Urinary bladder (tissue), 4 donors: Measurements from ENCODE around the gene FBF1. TPM values are rescaled to one million over a fixed set of nuclear protein-coding genes. Genes with fewer than 3 reads are reported as not detected.

Source experiments
- DNase-seq: peaks from one replicate; pipeline ENCODE4 v3.0.0-alpha.2; 2015; ENCODE audit errors: extremely low spot score
- H3K27ac ChIP-seq: one replicate; pipeline ENCODE4 v1.5.1; 2013; ENCODE audit warnings: low read depth, mild to moderate bottlenecking, moderate library complexity
- H3K36me3 ChIP-seq: one replicate; pipeline ENCODE4 v1.6.1; 2013; ENCODE audit warnings: mild to moderate bottlenecking, moderate library complexity; ENCODE audit not compliant: insufficient read depth
- H3K4me1 ChIP-seq: one replicate; pipeline ENCODE4 v1.6.1; 2013; ENCODE audit warnings: mild to moderate bottlenecking, moderate library complexity; ENCODE audit not compliant: insufficient read depth
- H3K4me3 ChIP-seq: one replicate; pipeline ENCODE4 v1.5.1; 2013; ENCODE audit warnings: low read depth, low read length
- WGBS: extraction: QIAGEN DNeasy Blood & Tissue Kit; methylation state at CpG from one replicate; pipeline ENCODE4 v1.1.7; 2013; 5-methylcytosine and 5-hydroxymethylcytosine counted together
- polyA plus RNA-seq: library from polyadenylated mRNA; stranded (reverse); fragments of 200-250 nt; gene quantifications from one replicate; pipeline ENCODE4 v1.2.3, GENCODE V29; 2013
- total RNA-seq: library from RNA; depleted of rRNA; stranded (reverse); fragments of >200 nt; gene quantifications from one replicate; pipeline ENCODE4 v1.2.3, GENCODE V29; 2014
- donor health status: healthy with polysubstance abuse.
- donor health status: healthy.

FBF1 gene
- total and polyA plus RNA-seq, 2 donors: 7.9 to 10.7 TPM

DNA sequence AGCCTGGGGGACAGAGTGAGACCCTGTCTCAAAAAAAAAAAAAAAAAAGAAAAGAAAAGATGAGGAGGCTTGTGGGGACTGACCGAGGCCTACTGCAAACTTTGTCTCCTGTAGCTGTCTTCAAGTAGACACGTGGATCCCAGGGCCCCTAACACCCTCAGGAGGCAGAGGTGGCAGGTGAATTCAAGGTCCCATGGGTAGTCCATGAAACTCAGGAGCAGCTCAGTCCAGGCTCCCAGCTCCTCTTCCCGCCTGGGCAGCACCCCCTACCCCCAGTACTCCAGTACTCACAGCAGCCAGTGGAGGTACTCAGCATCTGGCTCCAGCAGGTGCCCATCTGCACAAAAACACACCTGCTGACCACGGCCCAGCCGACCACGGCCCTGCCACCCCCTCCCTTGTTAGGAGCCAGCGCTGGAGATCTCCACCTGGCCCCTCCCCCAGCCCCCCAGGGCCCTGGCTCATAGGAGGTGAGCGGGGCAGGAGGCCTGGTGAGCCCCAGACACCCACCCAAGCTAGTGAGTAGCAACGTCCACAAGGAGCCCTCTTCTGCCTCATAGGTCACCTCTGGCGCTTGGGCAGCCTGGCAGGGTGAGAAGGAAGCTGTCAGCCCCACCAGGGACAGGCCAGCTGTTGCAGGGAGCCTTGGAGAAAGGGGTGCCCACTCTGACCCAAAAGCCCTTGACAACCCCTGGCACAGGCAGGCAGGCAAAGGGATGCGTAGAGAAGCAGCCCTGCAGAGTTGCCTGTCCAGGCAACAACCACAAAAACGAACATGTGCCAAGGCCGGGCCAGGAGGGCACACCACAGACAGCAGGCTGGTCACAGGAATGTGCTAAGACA is 39.9 kb downstream of the FBF1 start:
- no peak overlapping the region for H3K27ac ChIP-seq
- H3K4me3 ChIP-seq: no peak overlapping the region
- no peaks in the 10 kb centered on the region for H3K4me1 ChIP-seq
- H3K36me3 ChIP-seq: no peaks in the 10 kb centered on the region
- no peak for DNase-seq
- WGBS: 90% methylated on average over 13 of the region's 13 CpGs

DNA sequence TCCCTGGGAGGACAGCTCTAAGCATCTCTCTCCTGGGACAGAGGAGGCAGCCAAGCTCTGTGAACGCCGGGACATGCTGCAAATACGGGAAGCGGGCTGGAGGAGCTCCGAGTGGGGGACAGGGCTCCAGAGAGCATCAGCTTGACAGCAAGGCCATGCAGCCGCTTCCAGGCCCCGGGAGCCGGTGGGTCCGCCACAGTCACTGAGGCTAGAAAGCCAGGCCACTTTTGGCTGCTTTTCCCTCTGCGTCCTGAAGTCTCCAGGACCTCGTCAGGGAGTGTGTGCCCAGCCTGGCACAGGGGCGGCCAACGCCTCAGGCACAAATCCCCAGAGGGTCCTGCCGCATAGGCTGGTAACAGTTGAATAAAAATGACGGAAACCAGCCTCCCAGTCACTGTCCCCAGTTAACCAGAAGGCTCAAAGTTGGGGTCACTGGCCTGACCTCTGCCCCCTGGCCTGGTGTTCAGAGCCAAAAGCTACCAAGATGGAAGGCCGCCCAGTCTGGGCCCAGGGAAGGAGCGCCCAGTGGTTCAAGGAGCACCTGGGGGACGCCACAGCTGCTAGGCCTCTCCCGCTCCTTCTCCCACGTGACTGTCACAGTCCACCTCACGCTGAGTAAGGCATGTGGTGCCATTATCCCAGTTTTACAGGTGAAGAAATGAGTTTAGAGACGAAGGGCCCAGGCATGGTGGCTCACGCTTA is 40.9 kb downstream of the FBF1 start:
- no peak for DNase-seq
- Histone ChIP-seq H3K4me3 (no peak overlapping the region), H3K4me1 (no peaks in the 10 kb centered on the region), H3K27ac (no peak overlapping the region), H3K36me3 (no peaks in the 10 kb centered on the region)
- 88% methylated on average over 23 of the region's 23 CpGs for WGBS

DNA sequence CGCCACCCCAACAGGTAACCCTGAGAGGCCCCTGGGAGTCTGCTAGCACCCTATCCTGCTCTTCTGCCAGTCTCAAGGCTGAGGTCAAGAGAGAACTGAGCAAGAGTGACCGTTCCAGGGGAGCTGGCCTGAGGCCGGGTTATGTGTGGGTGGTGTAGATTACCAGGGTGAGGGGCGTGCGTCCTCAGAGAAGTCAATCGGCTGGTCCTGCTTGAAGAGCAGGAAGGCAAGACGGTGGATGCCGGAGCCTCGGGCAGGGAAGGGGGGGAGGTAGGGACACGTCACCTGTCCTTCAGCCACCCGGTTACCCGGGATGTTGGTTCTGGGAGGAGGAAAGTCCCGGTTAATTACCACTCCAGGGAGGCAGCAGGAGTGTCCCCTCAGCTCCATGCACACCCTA is 41.5 kb downstream of the FBF1 start:
- no peaks in the 10 kb centered on the region for H3K36me3 ChIP-seq
- H3K4me3 ChIP-seq: no peak overlapping the region
- H3K27ac ChIP-seq: no peak overlapping the region
- H3K4me1 ChIP-seq: no peaks in the 10 kb centered on the region
- WGBS: 90% methylated on average over 13 of the region's 13 CpGs
- no peak for DNase-seq

DNA sequence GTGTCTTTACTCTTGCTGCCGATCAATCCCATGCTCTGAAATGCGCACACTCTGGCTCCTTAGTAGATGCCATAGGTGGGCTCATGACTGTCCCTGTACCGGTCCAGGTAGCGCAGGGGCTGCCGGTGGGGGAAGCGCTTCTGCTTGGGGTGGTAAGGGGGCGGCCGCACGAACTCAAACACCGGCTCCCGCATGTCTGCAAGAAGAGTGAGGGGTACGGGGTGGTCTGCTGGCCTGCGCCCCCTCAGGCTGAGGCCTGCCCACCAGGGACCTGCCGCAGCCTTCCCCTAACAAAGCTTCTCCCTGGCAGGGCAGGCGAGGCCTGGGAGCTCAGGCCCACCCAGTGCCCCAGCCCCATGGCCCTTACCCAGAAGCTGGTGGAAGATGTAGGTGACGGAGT is 42.1 kb downstream of the FBF1 start:
- H3K27ac ChIP-seq: no peak overlapping the region
- H3K4me3 ChIP-seq: no peak overlapping the region
- H3K4me1 ChIP-seq: no peaks in the 10 kb centered on the region
- DNase-seq: no peak
- WGBS: 94% methylated on average over 16 of the region's 16 CpGs
- H3K36me3 ChIP-seq: no peaks in the 10 kb centered on the region

DNA sequence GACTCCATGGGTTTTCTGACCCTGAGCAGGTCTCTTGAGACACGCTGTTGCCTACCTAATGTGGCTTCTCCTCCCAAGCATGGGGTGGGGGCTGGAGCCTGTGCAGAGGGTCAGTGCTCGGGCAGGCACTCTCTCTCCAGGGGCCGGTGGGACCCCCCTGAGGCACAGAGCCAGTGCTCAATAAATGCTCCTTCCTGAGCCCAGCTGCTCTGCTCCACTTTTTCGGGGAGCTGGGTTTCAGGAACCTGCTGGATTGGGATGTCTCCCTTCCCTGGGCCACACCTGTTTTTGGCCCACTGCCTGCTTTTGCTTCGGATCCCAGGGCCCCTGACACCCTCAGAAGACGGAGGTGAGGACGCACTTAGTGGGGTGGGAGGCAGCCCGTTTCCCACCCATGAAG is 42.8 kb downstream of the FBF1 start:
- Histone ChIP-seq H3K4me1 (no peaks in the 10 kb centered on the region), H3K36me3 (no peaks in the 10 kb centered on the region), H3K4me3 (no peak overlapping the region), H3K27ac (no peak overlapping the region)
- no peak for DNase-seq
- WGBS: 82% methylated on average over 8 of the region's 8 CpGs

DNA sequence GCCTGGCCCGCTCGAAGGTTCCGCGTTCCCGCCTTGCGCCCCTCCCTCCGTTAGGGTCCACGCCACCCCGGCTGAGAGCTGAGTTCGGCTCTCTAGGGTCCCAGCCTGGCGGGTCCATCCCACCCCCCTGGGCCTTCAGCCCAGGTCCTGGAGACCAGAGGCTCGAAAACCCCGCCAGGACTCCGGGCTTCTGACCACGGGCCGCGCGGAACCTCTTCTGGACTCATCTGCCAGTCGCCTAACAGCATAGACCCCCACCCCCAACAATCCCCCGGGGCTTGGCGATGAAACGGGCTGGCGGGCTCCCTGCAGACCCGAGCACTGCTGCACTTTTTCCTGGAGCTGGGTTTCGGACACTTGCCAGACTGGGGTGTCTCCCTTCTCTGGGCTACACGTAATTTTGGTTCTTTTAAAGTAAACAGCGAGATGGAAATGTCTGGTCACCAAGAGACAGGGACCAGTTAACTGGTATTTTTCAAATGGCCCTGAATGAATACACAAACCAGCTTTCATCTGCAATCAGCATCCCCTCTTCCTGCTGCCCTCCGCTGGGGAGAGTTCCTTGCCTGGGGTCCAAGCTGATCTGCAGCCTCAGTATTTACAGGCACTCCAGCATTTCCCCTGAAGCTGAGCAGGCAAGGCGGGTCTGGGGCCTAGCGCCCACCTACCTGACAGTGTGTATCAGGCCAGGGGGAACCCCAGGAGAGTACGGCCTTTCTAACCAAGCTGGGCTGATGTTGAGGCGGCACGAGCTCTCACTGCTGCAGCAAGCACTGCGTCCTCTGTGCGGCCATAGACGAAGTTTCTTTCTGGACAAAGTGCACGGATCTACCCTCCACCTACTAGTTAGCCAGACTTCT is 43.5 kb downstream of the FBF1 start:
- Histone ChIP-seq H3K27ac (peak overlapping the region; percentile 92), H3K36me3 (no peaks in the 10 kb centered on the region), H3K4me3 (peak overlapping the region; percentile 80), H3K4me1 (no peaks in the 10 kb centered on the region)
- no peak for DNase-seq
- 35% methylated on average over 37 of the region's 37 CpGs for WGBS

DNA sequence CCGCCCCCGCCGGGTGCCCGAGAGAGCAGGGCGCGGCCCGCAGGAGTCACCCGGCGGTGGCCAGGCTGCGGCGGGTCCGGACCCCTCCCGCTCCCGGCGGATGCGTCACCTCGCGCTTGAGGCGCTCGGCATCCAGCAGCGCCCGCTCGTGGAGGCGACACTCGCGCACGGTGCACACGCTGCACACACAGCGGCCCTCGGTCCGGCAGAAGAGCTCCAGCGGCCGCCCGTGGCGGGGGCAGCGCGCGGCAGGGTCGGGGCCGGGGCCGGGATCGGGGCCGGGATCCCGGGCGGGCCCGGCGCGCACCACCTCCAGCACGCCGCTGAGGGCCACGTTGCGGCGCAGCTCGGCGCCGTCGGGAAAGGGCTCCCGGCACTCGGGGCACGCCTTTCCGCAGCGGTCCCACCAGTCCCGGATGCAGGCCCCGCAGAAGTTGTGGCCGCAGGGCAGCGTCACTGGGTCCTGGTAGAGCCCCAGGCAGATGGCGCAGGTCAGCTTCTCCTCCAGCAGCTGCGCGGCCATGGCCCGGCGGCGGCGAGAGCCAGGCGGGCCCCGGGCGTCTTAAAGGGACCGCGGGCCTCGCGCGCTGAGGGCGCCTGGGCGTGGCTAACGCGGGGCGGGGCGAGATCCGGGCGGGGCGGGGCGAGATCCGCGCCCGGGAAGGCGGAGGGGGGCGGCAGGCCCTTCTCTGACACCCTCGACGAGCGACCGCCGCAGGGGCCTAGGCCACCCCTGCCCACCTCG is 44.3 kb downstream of the FBF1 start, which contains the start of gene TRIM65:
TSS of gene TRIM65 (minus strand) at position 537 of the 745 bp plus-strand sequence. CDS start at position 523, 14 bp downstream.
- Histone ChIP-seq H3K36me3 (no peaks in the 10 kb centered on the region), H3K4me1 (no peaks in the 10 kb centered on the region), H3K27ac (peak within 1 kb of the TSS; percentile 92), H3K4me3 (peak within 1 kb of the TSS; percentile 80)
- WGBS: under 1% methylated on average over 102 of the region's 102 CpGs
- no peak for DNase-seq

DNA sequence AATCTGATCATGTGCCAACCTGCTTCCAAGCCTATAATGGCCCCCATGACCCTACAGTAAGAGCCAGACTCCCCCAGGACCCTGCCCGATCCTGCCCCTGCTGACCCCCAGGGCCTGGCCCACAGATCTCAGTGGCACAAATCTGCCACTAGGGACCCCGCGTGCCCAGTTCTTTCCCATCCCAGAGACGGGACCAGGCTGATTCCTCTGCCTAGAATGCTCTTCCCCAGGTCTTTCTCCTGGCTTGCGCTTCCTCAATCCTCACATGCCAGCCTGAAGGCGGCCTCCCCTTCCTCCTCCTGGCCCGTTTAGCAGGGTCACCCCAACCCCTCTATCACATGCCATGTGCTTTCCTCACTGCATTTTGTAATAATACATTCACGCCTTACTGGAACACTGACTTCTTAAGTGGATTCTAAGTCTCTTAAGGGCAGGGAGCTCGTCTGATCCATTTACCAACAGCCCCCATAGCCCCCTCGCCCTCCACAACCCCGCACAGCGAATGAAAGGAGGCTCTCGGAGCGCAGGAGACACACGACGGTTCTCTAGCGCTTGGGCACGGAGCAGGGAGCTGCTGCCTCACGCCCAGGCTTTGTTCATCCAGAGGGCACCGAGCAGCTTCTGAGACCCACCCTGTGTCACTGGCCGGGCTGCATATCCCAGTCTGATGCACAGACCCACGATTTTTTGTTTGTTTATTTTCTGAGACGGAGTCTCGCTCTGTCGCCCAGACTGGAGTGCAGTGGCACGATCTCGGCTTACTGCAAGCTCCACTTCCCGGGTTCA is 45.3 kb downstream of the FBF1 start:
- Histone ChIP-seq H3K36me3 (peaks cover 3% of the 10 kb centered on the region), H3K27ac (peak overlapping the region; percentile 55), H3K4me1 (no peaks in the 10 kb centered on the region), H3K4me3 (peak overlapping the region; percentile 19)
- DNase-seq: no peak
- 23% methylated on average over 28 of the region's 28 CpGs for WGBS

DNA sequence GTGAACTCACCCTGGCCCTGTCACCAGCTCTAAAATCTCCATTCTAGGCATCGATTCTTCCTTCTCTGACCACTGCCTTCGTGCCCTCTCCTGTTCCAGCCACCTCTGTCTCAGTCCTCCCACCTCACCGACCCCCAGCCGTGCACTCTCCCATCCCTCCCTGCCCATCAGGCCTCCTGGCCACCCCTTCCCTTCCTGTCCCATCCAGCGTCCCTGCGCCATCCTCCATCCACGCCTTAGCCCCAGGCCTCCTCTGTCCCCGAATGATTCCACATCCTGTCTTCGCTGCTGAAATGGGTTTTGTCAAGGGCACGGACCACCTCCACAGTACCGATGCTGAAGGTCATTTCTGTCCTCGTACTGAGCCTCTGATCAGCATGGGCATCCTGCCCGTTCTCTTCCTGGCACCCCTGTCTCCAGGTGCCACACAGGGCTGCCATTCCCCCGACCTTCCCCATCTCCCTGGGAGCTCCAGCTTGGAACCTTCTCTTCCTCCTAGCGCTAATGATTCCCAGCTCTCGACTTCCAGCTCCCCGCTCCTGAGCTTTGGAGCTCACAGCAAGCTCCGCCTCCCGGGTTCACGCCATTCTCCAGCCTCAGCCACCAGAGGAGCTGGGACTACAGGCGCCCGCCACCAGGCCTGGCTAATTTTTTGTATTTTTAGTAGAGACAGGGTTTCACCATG is 46.7 kb downstream of the FBF1 start:
- no peak for DNase-seq
- Histone ChIP-seq H3K27ac (no peak overlapping the region), H3K4me1 (no peaks in the 10 kb centered on the region), H3K4me3 (no peak overlapping the region), H3K36me3 (peaks cover 3% of the 10 kb centered on the region)
- WGBS: 71% methylated on average over 22 of the region's 22 CpGs

DNA sequence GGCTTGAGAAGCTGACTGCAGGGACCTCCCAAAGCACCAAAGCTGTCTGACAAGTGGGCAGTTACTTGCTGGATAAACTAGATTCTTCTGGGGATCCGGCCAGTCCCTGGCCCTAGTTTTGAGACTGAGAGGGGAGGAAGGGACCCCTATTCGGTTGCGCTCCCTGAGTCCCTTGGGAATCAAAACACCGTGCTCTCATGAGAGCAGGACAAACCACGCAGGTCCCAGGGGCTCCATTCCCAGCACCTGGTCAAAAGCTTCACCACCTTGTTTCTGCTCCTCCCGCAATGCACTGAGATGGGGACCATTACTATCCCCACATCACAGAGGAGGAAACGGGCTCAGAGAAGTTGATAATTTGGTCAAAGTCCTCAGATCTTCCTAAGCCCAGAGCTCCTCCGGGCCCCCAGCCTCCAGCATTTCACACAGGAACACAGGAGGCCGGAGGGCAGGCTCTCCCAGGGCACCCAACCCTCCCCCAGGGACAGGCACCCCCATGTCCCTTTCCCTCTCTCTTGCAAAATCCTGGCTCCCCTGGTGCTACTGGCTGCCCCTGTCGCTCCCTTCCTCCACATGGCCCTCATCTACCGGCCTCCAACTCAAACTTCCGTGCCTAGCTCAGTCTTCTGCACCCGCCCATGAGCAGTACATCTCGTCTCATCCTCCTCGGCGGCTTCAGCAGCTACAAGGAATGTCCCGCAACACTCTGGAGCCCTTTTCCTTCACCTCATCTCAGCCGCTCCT is 47.4 kb downstream of the FBF1 start:
- peaks cover 3% of the 10 kb centered on the region for H3K36me3 ChIP-seq

DNA sequence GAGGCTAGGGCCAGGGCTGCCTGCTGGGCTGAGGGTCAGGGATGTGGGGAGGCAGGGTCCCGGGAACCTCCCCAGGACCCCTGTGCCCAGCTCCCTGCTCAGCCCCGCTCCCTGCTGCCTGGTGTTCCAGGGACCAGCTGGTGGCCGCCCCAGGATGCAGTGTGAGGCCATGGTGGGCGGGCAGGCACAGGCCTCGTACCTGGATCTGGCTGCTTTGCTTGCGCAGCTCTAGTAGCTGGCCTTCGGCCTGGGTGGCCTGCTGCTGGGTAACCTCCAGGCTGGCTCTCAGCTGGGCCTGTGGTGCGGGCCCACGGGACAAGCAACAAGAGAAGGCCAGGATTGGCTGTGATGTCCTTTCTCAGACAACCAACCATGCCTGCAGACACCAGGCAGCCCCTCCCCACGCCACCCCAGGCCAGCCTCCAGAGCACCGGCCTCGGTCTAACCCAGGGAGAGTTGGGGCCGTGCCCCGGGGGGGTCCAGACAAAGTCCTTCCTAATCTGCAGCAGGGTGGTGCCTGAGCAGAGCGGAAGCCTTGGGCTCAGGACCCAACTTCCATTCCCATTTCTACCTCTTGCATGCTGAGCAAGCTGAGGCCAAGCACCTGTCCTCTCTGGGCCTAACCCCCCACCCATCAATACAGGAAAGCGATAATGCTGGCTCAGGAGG is 48.2 kb downstream of the FBF1 start:
- Histone ChIP-seq H3K4me3 (no peak overlapping the region), H3K27ac (no peak overlapping the region), H3K36me3 (peaks cover 3% of the 10 kb centered on the region), H3K4me1 (no peaks in the 10 kb centered on the region)
- DNase-seq: no peak
- 83% methylated on average over 16 of the region's 16 CpGs for WGBS

More for the DNA sequence above, 47.4 kb downstream of the FBF1 start:
- WGBS: 88% methylated on average over 18 of the region's 18 CpGs
- no peak overlapping the region for H3K4me3 ChIP-seq
- no peak for DNase-seq
- H3K4me1 ChIP-seq: no peaks in the 10 kb centered on the region
- no peak overlapping the region for H3K27ac ChIP-seq
